Cardiac muscle cell (in vitro differentiated cells and primary cell): ENCODE data around the gene DYNLL2. TPM values are rescaled to one million over a fixed set of nuclear protein-coding genes. Genes with fewer than 3 reads are reported as not detected.

Source experiments
- DNase-seq, 2 donors: peaks; one replicate each; pipeline versions ENCODE4 v3.0.0 to v3.0.0-alpha.2; 2010 to 2017; ENCODE audit warnings: low read depth in 1 of 2, low spot score in 1 of 2
- H3K27ac ChIP-seq: fragments of 200-600 bp; sonication (generic); 2 replicates; pipeline ENCODE4 v1.5.1; 2016
- H3K27me3 ChIP-seq: fragments of 200-600 bp; sonication (generic); 2 replicates; pipeline ENCODE4 v1.6.0; 2016; ENCODE audit warnings: control low read depth
- H3K36me3 ChIP-seq: fragments of 200-600 bp; sonication (generic); 2 replicates; pipeline ENCODE4 v1.5.1; 2016; ENCODE audit warnings: control low read depth
- H3K4me1 ChIP-seq: fragments of 200-600 bp; sonication (generic); 2 replicates; pipeline ENCODE4 v1.8.1; 2017; ENCODE audit warnings: low read depth, mild to moderate bottlenecking, mixed run types
- H3K4me3 ChIP-seq: fragments of 200-600 bp; sonication (generic); 2 replicates; pipeline ENCODE4 v1.5.1; 2016; ENCODE audit warnings: mild to moderate bottlenecking
- H3K9me3 ChIP-seq: fragments of 200-600 bp; sonication (generic); 2 replicates; pipeline ENCODE4 v1.5.1; 2017; ENCODE audit warnings: low read depth, mild to moderate bottlenecking, control low read depth
- polyA plus RNA-seq: library from polyadenylated mRNA; unstranded; fragments of >200 nt; fragmentation: Nextera tagmentation; extraction: Ambion mirVana; gene quantifications from 2 replicates; pipeline ENCODE4 v1.2.1, GENCODE V29; 2016
- total RNA-seq: library from RNA; depleted of rRNA; stranded (reverse); fragments of >200 nt; gene quantifications from 2 replicates; pipeline ENCODE4 v1.2.3, GENCODE V29; 2016
- TF ChIP-seq, protein P1 (sequence below): IDR thresholded peaks from 2 replicates; pipeline ENCODE4 v1.5.1; 2012; ENCODE audit warnings: low read depth, mild to moderate bottlenecking, low read length

The DYNLL2 gene
- total and polyA plus RNA-seq, 2 experiments from 2014 or later = 0.79 to 14.2 TPM

DNA sequence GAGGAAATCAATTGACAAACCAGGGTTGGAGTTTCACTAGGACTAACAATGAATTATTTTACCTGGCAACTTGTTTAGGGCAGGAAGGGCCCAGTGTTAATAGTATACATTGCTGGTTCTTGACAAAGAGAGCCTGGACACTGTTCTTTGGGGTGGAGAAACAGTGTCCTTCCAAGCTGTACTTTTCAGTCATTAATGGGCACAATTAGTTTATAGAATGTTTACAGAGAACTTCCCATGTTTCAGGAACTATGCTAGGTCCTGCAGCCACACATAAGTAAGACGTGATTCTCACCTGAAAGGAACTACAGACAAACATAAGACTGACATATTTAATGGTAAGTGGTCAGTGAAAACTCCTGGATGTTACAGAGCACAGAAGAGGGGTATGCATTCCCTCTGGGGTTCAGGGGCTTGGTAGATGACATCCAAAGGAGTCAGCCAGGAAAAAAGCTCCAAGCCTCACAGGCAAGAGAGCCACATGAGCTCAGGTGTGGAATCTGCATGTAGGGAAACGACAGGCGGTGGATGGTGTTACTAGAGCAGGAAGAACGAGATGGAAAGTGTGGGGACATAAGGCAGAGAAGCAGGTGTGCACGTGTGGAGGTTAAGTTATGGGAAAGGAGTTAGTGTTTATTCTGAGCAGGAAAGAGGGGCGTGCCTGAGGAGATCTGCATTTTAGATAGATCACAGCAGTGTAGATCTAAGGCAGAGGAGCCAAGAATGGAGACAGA is 3.8 kb upstream of the DYNLL2 start:
- Histone ChIP-seq H3K36me3 (no peaks in the 10 kb centered on the region), H3K27ac (no peak overlapping the region), H3K4me1 (peaks cover 11% of the 10 kb centered on the region), H3K27me3 (no peaks in the 10 kb centered on the region), H3K9me3 (no peaks in the 10 kb centered on the region), H3K4me3 (no peak overlapping the region)
- TF ChIP-seq, protein P1, sequence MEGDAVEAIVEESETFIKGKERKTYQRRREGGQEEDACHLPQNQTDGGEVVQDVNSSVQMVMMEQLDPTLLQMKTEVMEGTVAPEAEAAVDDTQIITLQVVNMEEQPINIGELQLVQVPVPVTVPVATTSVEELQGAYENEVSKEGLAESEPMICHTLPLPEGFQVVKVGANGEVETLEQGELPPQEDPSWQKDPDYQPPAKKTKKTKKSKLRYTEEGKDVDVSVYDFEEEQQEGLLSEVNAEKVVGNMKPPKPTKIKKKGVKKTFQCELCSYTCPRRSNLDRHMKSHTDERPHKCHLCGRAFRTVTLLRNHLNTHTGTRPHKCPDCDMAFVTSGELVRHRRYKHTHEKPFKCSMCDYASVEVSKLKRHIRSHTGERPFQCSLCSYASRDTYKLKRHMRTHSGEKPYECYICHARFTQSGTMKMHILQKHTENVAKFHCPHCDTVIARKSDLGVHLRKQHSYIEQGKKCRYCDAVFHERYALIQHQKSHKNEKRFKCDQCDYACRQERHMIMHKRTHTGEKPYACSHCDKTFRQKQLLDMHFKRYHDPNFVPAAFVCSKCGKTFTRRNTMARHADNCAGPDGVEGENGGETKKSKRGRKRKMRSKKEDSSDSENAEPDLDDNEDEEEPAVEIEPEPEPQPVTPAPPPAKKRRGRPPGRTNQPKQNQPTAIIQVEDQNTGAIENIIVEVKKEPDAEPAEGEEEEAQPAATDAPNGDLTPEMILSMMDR = no peak
- no peak for DNase-seq

DNA sequence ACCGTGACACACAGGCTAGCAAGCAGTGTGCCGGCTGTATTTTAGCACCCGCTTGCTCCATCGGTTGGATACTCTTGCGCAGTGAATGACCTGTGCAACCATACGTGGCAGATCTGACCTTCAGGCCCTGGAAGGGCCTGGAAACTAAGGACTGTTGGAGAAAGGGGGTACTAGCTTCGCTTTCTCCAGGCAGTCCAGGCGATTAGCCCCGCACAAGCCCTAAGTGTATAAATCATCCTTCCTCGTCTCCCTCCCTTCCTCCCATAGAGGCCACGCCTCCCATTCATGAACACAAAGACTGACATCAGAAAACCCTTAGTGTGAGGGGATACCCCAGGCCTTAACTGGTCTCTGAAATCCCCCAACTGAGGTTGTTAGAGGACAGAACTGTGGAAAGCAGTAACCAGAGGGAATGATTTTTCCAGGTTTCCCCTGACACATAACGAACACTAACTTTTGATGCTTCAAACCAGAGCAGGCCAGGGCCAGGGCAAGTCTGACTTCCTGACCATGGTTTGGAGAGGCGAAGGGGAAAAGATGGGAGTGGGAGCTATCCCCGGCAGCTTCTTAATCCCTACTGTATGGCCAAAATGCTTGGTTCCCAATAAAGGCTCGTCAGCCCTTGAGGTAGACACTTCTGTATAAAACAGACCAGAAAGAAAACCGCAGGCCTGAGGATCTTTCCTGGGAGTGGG is 1.4 kb upstream of the DYNLL2 start:
- no peaks in the 10 kb centered on the region for H3K27me3 ChIP-seq
- peaks cover 11% of the 10 kb centered on the region for H3K36me3 ChIP-seq
- no peak overlapping the region for H3K4me3 ChIP-seq
- H3K4me1 ChIP-seq = peaks cover 26% of the 10 kb centered on the region
- TF ChIP-seq, protein P1 = no peak
- no peak for DNase-seq
- no peaks in the 10 kb centered on the region for H3K9me3 ChIP-seq
- peak overlapping the region; percentile 94 for H3K27ac ChIP-seq

DNA sequence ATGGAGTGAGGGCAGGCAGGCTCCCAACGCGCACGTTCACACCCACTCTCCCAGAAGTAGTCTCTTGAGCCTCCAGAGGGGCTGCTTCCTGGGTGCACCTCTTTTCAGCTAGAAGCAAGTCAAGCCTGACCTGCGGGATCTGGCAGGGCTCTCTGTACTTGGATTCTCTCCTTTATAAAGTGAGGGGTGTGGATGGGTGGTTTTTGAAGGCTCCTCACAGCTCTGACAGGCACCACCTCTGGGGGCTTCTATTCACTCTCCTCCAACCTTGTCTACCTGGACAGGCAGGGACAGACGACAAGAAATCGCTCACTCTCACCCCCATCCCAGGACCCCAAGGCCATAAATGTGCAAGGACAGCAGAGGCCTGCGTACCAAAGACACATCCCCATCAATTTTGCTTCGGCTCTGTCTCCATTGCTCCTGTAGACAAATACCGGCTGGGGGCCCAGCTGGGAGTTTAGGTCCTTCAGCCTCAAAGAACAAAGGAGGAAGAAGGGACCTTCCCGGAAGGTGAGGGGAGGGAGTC is 814 bp upstream of the DYNLL2 start:
- H3K9me3 ChIP-seq = no peaks in the 10 kb centered on the region
- DNase-seq = no peak
- H3K27me3 ChIP-seq = no peaks in the 10 kb centered on the region
- TF ChIP-seq, protein P1 = no peak
- no peak overlapping the region for H3K4me3 ChIP-seq
- H3K4me1 ChIP-seq = peaks cover 26% of the 10 kb centered on the region
- peak overlapping the region; percentile 94 for H3K27ac ChIP-seq
- peaks cover 17% of the 10 kb centered on the region for H3K36me3 ChIP-seq

DNA sequence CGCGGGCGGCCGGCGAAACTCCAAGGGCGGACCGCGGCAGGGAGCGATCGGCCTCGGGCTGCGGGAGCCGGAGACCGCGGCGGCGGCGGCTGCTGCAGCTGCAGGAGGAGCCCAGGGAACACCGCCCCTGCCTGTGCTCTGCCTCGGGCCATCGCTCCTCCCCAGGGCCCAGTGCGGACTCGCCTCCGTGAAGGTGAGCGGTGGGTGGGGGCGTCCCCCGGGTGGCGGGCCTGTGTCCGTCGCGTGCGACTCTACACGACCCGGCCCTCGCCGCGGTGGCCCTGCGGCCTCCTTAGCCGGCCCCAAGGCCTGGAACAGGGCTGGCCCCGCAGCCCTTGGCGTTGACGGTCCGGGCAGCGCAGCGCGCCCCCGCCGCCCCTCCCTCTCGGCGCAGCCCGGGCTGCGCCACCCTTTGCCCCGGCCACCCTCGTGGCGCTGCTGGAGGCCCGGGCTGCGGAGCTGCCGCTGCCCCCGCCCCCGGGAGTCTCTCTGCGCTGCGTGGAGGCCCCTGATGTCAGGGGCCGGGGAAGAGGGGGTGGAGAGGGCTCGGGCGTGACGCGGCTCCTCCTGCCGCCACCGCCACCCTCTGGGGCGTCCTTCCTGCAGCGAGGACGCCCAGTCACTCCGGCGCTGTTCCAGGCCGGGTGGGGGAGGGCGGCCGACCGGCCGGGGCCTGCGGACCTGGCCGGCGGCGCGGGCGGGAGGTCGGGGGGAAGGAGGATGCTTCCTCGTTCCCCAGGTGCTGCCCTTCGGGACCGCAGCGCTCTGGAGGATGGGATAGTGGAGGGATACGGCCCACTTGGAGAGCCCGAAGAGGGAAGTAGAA is 485 bp downstream of the DYNLL2 start:
- H3K27ac ChIP-seq = peak overlapping the region; percentile 89
- H3K4me3 ChIP-seq = peak overlapping the region; percentile 98
- H3K27me3 ChIP-seq = no peaks in the 10 kb centered on the region
- no peaks in the 10 kb centered on the region for H3K9me3 ChIP-seq
- peaks cover 26% of the 10 kb centered on the region for H3K4me1 ChIP-seq
- peak; percentile 55 to 69 for DNase-seq
- TF ChIP-seq, protein P1 = no peak
- H3K36me3 ChIP-seq = peaks cover 28% of the 10 kb centered on the region

DNA sequence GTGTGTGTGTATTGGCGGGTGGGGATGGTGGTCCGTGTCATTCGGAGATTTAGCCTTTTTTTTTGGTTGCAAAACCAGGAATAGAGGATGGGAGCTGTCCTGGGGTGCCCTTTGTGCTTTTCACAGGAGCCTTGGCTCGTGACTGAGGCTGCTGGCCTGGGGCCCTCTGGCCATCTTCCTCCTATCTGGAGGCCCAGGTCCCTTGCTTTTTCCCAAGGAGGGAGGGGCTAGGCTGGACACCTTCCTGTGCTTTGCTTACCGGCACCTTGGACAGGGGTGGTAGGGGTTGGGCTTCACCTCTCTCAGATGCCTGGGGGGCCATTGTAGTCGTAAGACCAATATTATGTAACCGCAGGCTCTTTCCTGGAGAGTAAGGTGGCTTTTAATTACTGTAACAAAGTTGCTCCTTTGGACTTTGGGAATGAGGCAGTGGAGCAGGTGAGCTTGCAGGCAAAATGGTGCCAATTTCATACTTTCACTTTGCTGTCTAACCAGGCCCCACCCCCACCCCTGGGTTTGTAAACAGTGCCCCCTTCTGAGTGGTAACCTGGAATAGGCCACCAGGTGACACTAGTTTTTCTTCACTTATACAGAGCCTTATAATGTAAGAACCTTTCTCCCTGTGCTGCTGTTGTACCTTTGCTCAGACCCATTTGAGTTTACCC is 1.2 kb downstream of the DYNLL2 start:
- Histone ChIP-seq H3K27ac (no peak overlapping the region), H3K27me3 (no peaks in the 10 kb centered on the region), H3K9me3 (no peaks in the 10 kb centered on the region), H3K36me3 (peaks cover 36% of the 10 kb centered on the region), H3K4me3 (peak overlapping the region; percentile 98), H3K4me1 (peaks cover 26% of the 10 kb centered on the region)
- peak; percentile 23 to 52 for DNase-seq
- TF ChIP-seq, protein P1 = peak; percentile 30
